CD4-positive, alpha-beta T cell (primary cell): ENCODE data around the gene GPS1. TPM values are rescaled to one million over a fixed set of nuclear protein-coding genes. Genes with fewer than 3 reads are reported as not detected.
A peak's percentile ranks its signal among the peaks of the same experiment; 100 is the strongest.

Experiments
- ATAC-seq: fragments of 200-7000 bp; cut with Tn5 transposase; one replicate; pipeline ENCODE4 v1.10.0; 2022; ENCODE audit warnings: mild to moderate bottlenecking; ENCODE audit not compliant: poor library complexity
- CTCF ChIA-PET: fragments of 350-600 bp; sonication (Branson Sonifier 250); formaldehyde crosslinking; loops from one replicate; lab custom pipeline; 2021; ENCODE audit warnings: antibody characterized with exemption, inconsistent platforms; lab: Charles Lee
- POLR2A ChIA-PET: fragments of 350-600 bp; sonication (Branson Sonifier 250); formaldehyde crosslinking; loops from one replicate; lab custom pipeline; 2021; ENCODE audit warnings: antibody characterized with exemption, inconsistent platforms; lab: Charles Lee
- DNase-seq, 14 experiments: peaks; one replicate each; pipeline ENCODE4 v3.0.0-alpha.2; 2013 to 2020; ENCODE audit warnings: mixed read lengths in 2 of 14
- H3K27ac ChIP-seq, 2 donors: one replicate each; pipeline versions ENCODE4 v1.5.1 to v1.7.0; 2013; ENCODE audit warnings: low read length in 2 of 2, low read depth in 1 of 2, mild to moderate bottlenecking in 1 of 2
- H3K27me3 ChIP-seq, 2 experiments: 1 replicate in 1 of 2; 2 replicates in 1 of 2; pipeline versions ENCODE4 v1.6.1 to v1.7.0; 2013; ENCODE audit warnings: low read length in 2 of 2, control low read depth in 1 of 2, mild to moderate bottlenecking in 1 of 2, moderate library complexity in 1 of 2; ENCODE audit not compliant: insufficient read depth in 2 of 2, control insufficient read depth in 1 of 2
- H3K36me3 ChIP-seq: one replicate; pipeline ENCODE4 v1.6.1; 2013; ENCODE audit warnings: low read length, control low read depth; ENCODE audit not compliant: insufficient read depth
- H3K4me1 ChIP-seq: one replicate; pipeline ENCODE4 v1.6.1; 2013; ENCODE audit warnings: low read length, control low read depth; ENCODE audit not compliant: insufficient read depth
- H3K4me3 ChIP-seq: one replicate; pipeline ENCODE4 v1.5.1; 2013; ENCODE audit warnings: mild to moderate bottlenecking, low read length, moderate library complexity
- H3K9me3 ChIP-seq, 2 experiments: 1 replicate in 1 of 2; 2 replicates in 1 of 2; pipeline versions ENCODE4 v1.6.1 to v1.7.0; 2013; ENCODE audit warnings: low read length in 2 of 2, mild to moderate bottlenecking in 2 of 2, control low read depth in 1 of 2, moderate library complexity in 1 of 2; ENCODE audit not compliant: control insufficient read depth in 1 of 2, insufficient read depth in 1 of 2
- H3K27ac Mint-ChIP-seq: one replicate; pipeline ENCODE4 v1.8.0; 2020; ENCODE audit warnings: mixed read lengths
- H3K27me3 Mint-ChIP-seq: one replicate; pipeline ENCODE4 v1.8.0; 2021; ENCODE audit warnings: mixed read lengths
- H3K36me3 Mint-ChIP-seq: one replicate; pipeline ENCODE4 v1.8.0; 2021; ENCODE audit warnings: low read depth, mixed read lengths
- H3K4me1 Mint-ChIP-seq: one replicate; pipeline ENCODE4 v1.8.0; 2021; ENCODE audit warnings: low read depth, mixed read lengths
- H3K4me3 Mint-ChIP-seq: one replicate; pipeline ENCODE4 v1.8.0; 2020; ENCODE audit warnings: mild to moderate bottlenecking, mixed read lengths
- H3K9me3 Mint-ChIP-seq: one replicate; pipeline ENCODE4 v1.8.0; 2020; ENCODE audit warnings: mixed read lengths
- CTCF ChIP-seq: fragments of 200-600 bp; IDR thresholded peaks from one replicate; pipeline ENCODE4 v1.8.0; 2022; ENCODE audit warnings: antibody characterized with exemption, mild to moderate bottlenecking
- intact Hi-C, 2 experiments: fragments of 100-400 bp; cut with DNase I in 1 of 2; cut with micrococcal nuclease in 1 of 2; formaldehyde crosslinking; loops; one replicate each; pipeline versions ENCODE4 v1.15.1 to v1.9.0; 2023 to 2025; cut with DNase I, micrococcal nuclease
- total RNA-seq, 174 experiments: library from RNA in 2 of 174; stranded (reverse) in 2 of 174; gene quantifications; one replicate each; pipeline ENCODE4 v1.2.3 and lab custom pipeline; 2021 to 2026

Gene GPS1
- total RNA-seq, 2 experiments from 2014 or later: 64.6 to 69.3 TPM

DNA sequence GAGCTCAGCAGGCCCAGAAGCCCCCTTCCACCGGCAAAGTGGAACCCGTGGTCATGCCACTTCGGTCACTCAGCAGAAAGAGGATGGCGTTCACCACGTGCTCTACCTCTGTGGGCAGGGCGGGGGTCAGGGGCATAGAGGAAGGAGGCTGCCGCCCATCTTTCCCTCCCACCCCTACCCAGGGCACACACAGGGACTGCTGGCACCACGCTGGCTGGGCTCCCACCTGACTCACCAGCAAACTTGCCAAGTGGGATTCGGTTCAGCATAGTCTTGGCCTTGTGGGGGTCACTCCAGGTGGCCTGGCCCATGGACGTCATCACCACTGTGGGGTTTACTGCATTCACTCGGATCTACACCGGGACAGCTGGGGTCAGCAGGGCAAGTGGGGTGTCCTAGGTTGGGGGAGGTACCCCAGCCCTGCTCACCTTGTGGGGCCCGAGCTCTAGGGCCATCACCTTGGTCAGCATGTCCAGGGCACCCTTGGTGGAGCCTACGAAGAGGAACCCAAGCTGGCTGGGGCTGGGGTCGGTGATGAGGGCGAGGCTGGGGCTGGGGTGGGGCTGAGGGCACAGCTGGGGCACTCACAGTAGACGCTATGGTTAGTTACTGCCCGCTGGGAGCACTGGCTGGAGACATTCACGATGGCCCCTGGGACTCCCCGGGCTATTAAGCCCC is 15.6 kb upstream of the GPS1 start:
- H3K4me3 ChIP-seq: peak overlapping the region; percentile 65
- H3K9me3 Mint-ChIP-seq: no peaks in the 10 kb centered on the region
- H3K4me3 Mint-ChIP-seq: peak overlapping the region; percentile 79
- H3K9me3 ChIP-seq: no peaks in the 10 kb centered on the region
- no peak overlapping the region for H3K27ac Mint-ChIP-seq
- H3K4me1 ChIP-seq: peaks cover 32% of the 10 kb centered on the region
- DNase-seq: no peak
- ATAC-seq: no peak
- TF ChIP-seq CTCF: no peak
- H3K27ac ChIP-seq: peak overlapping the region in 1 of 2 donors; percentile 45
- H3K27me3 Mint-ChIP-seq: no peaks in the 10 kb centered on the region
- ChIA-PET CTCF (interaction anchor here (1.6 to 1.9 kb wide), 3 partner anchors 61 to 77 kb away, joined by 3 to 12 read pairs (median 5); no protein-coding TSS in a partner anchor), POLR2A (interaction anchor here (0.8 to 1.8 kb wide), 4 partner anchors 62 to 333 kb away, joined by 4 to 6 read pairs (median 4); partner anchors contain the start of genes FASN and MRPL12)
- no peaks in the 10 kb centered on the region for H3K27me3 ChIP-seq
- intact Hi-C loops: loop anchor here (5.0 to 10.0 kb wide), 6 partner anchors 89 to 519 kb away; partner anchors contain the start of genes HEXD (in 2 of the 2) and OGFOD3 (in 2 of the 2)
- H3K36me3 ChIP-seq: no peaks in the 10 kb centered on the region
- peaks cover 16% of the 10 kb centered on the region for H3K36me3 Mint-ChIP-seq
- H3K4me1 Mint-ChIP-seq: peaks cover 26% of the 10 kb centered on the region

DNA sequence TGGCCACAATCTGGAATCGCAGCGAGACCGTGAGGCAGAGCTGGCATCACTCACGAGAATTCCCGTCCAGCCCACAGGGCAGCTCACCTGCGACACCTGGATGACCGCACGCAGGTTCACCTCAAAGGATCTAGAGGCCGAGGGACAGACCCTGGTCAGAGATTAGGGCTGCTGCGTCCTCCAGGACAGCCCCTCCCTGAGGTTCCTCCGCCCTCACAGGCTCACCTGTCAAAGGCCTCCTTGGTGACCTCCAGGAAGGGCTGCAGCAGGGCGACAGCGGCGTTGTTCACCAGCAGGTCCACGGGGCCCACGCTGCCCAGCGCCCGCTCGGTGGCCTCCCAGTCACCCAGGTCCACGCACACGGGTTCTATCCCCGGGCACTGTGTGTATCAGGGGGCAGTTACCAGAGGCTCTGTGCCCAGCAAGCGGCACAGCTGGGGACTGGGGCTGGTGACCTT is 15.0 kb upstream of the GPS1 start:
- H3K9me3 Mint-ChIP-seq: no peaks in the 10 kb centered on the region
- Histone ChIP-seq H3K4me1 (peaks cover 32% of the 10 kb centered on the region), H3K4me3 (peak overlapping the region; percentile 65), H3K36me3 (no peaks in the 10 kb centered on the region), H3K9me3 (no peaks in the 10 kb centered on the region), H3K27ac (peak overlapping the region; percentile 45 to 55), H3K27me3 (no peaks in the 10 kb centered on the region)
- H3K36me3 Mint-ChIP-seq: peaks cover 16% of the 10 kb centered on the region
- intact Hi-C loops: loop anchor here (1.0 to 10.0 kb wide), 7 partner anchors 13 to 518 kb away; partner anchors contain the start of genes HEXD (in 2 of the 2), OGFOD3 (in 2 of the 2) and LRRC45 (in 1 of the 2)
- DNase-seq (no peak), ATAC-seq (no peak)
- POLR2A ChIA-PET: interaction anchor here (0.8 to 1.8 kb wide), 5 partner anchors 20 to 334 kb away, joined by 3 to 8 read pairs (median 4); partner anchors contain the start of genes FASN, MRPL12 and NOTUM
- CTCF ChIA-PET: interaction anchor here (1.3 to 2.1 kb wide), 4 partner anchors 14 to 483 kb away, joined by 3 to 12 read pairs (median 6); partner anchors contain the start of genes CENPX, FOXK2 and LRRC45
- H3K27me3 Mint-ChIP-seq: no peaks in the 10 kb centered on the region
- peaks cover 26% of the 10 kb centered on the region for H3K4me1 Mint-ChIP-seq
- H3K4me3 Mint-ChIP-seq: peak overlapping the region; percentile 79
- no peak for TF ChIP-seq CTCF
- H3K27ac Mint-ChIP-seq: no peak overlapping the region

- ChIA-PET CTCF (interaction anchor here (0.6 to 2.1 kb wide), 11 partner anchors 13 to 482 kb away, joined by 3 to 12 read pairs (median 3); partner anchors contain the start of genes CENPX, FASN, FOXK2 and GPS1), POLR2A (interaction anchor here (0.6 to 1.8 kb wide), 31 partner anchors 12 to 335 kb away, joined by 3 to 27 read pairs (median 4); partner anchors contain the start of genes ASPSCR1, CENPX, FASN and GPS1)
- peak; percentile 85 to 97 (median 94) for DNase-seq
- H3K4me1 Mint-ChIP-seq: peaks cover 26% of the 10 kb centered on the region
- peak; percentile 90 for ATAC-seq
- Histone ChIP-seq H3K9me3 (no peaks in the 10 kb centered on the region), H3K27ac (peak within 1 kb of the TSS; percentile 45 to 55), H3K4me3 (peak within 1 kb of the TSS; percentile 65), H3K36me3 (no peaks in the 10 kb centered on the region), H3K4me1 (peaks cover 27% of the 10 kb centered on the region), H3K27me3 (no peaks in the 10 kb centered on the region)
- peaks cover 16% of the 10 kb centered on the region for H3K36me3 Mint-ChIP-seq
- H3K4me3 Mint-ChIP-seq: peak within 1 kb of the TSS; percentile 96
- H3K9me3 Mint-ChIP-seq: no peaks in the 10 kb centered on the region
- peak within 1 kb of the TSS; percentile 84 for H3K27ac Mint-ChIP-seq
- no peaks in the 10 kb centered on the region for H3K27me3 Mint-ChIP-seq
- TF ChIP-seq CTCF: peak; percentile 87
- intact Hi-C loops: loop anchor here (1.0 to 10.0 kb wide), 7 partner anchors 14 to 518 kb away; partner anchors contain the start of genes HEXD (in 2 of the 2), OGFOD3 (in 2 of the 2) and LRRC45 (in 1 of the 2)
Measured at GRCh38 chr17:82037092-82037888, 14.4 kb upstream of the GPS1 start, which contains the start of gene DCXR. Gene DCXR (minus strand): TSS chr17:82037697. CDS start chr17:82037682, 15 bp downstream.
